B cell (primary cell): ENCODE measurements around the gene MCAM.

Source experiments
- CTCF ChIP-seq: fragments of 200-600 bp; IDR thresholded peaks from one replicate; pipeline ENCODE4 v1.8.0; 2022; ENCODE audit warnings: antibody characterized with exemption, mild to moderate bottlenecking
- EZH2 ChIP-seq: IDR thresholded peaks from 2 replicates; pipeline ENCODE4 v1.6.1; 2012; ENCODE audit warnings: borderline replicate concordance, low read depth, mild to moderate bottlenecking, moderate library complexity, low read length; ENCODE audit not compliant: insufficient read depth, poor library complexity, severe bottlenecking

- TF ChIP-seq CTCF (no peak), EZH2 (no peak)
Observed at GRCh38 chr11:119337581-119338317, 20.8 kb upstream of the MCAM start.
